ENCODE measurements around the gene GOSR1. TPM values are rescaled to one million over a fixed set of nuclear protein-coding genes. Genes with fewer than 3 reads are reported as not detected.
"Not testable (repeated sequence)": the region's sequence is repeated elsewhere in the genome, so short reads cannot be mapped to it uniquely, and the experiment has no call there.

The GOSR1 gene
- total RNA-seq, 1 donor from 2014 or later, result 30.7 TPM

GRCh38 chr17:30569531-30570175, 92.4 kb downstream of the GOSR1 start:
- intact Hi-C loops (cut with micrococcal nuclease); DNase-seq; ATAC-seq: not testable (repeated sequence)

DNA sequence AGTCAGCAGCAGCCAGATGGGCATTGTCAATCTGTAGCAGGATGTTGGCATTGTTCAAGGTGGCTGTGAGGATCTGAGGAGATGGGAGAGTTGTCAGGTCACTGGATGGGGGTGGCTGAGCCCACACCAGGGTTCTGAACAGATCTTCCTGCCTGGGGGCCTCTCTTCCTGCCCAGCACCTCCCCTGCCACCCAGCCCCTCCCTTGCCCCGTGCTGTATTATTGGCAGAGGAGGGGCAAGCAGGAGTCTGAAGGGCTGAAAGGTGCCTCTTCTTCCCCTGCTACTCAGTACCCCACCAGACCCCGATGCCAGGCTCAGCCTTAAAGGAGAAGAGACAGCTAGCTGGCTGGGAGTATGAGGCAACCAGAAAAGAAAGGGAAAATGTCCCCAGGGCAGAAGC, 93.0 kb downstream of the GOSR1 start:
- DNase-seq, result no peak
- intact Hi-C loops (cut with micrococcal nuclease), result no loop called here
- ATAC-seq, result no peak

- intact Hi-C loops (cut with micrococcal nuclease), result no loop called here
- no peak for ATAC-seq
- DNase-seq, result no peak
These were observed 93.5 kb downstream of the GOSR1 start for GRCh38 chr17:30570596-30571265.

DNA sequence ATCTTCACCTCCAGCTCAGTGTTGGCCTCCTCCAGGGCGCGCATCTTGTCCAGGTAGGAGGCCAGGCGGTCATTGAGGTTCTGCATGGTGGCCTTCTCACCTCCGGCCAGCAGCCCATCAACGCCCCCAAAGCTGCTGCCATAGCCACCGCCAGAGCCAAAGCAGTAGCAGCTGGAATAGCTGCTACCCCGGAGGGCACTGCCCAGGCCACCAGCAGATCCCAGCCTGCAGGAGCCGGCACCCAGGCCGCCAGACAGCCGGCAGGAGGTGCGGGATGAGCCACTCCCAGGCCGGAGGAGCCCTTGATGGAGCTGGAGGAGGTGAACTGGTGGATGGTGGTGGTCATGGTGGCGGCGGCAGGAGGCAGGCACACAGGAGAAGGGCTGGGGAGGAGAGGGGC, 94.2 kb downstream of the GOSR1 start:
- DNase-seq; ATAC-seq; intact Hi-C loops (cut with micrococcal nuclease): not testable (repeated sequence)

DNA sequence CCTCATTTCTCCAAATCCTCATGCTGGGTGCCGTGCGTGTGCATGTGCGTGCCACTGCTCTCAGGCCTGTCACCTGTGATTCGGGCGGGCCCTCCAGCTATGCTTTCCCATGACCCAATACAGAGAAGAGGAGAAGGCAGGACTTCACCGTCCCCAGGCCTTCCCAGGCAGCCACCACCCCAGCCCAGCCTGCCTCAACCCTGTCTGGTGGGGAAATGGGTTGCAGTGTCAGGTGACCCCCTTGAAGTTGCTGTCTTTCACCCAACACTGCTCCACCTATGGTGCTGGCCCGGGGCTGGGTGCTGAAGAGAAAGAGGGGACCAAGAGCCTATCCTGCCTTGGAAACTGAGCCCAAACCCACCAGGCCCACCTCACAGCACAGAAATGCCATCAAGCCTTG, 94.7 kb downstream of the GOSR1 start:
- DNase-seq, result no peak
- intact Hi-C loops (cut with micrococcal nuclease), result no loop called here

DNA sequence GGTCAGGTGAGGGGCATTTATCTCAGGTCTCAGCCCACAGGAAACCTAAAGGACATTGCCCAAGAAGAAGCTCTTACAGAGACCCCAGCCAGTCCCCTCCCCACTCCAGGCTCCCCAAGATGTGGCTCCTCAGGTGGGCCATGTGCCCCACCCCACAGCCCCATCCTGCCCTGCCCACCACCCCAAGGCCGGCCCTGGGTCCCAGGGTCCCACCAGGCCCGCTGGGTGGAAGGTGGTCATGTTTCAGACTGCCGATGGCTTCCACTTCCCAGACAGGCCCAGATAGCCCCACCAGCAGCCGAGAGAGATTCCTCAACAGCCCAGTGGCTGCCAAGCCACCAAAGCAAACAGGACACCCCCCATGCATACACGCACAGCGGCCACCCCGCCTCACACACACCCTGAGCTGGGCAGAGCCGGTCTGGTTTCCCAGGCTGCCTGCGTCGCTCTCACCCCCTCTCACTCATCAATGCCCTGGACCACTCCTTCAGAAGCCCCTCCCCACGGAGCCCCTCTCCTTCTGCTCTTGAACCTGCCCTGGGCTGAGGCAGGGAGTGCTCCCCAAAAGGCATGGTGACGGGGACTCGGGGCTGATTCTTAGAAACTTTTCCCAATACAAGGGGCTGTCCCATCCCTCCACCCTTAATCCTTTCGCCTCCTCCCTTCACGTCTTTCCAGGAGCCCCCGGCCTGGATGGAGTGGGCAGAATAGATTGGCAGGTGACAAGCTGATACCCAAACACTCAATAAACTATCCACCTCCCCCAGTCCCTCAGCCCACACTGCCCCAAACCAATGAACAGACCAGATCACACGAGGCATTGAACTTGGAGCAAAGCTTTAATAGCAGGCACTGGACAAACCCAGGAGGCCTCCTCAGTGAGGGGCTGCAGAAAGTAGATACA, 95.7 kb downstream of the GOSR1 start:
- intact Hi-C loops (cut with micrococcal nuclease); ATAC-seq; DNase-seq: not testable (repeated sequence)

More for the DNA sequence above, 94.7 kb downstream of the GOSR1 start:
- ATAC-seq, result no peak

- DNase-seq, result no peak
- no peak for ATAC-seq
- intact Hi-C loops (cut with micrococcal nuclease), result no loop called here
These were observed 96.5 kb downstream of the GOSR1 start for GRCh38 chr17:30573603-30574175.

- intact Hi-C loops (cut with micrococcal nuclease); ATAC-seq; DNase-seq: not testable (repeated sequence)
These were observed 97.1 kb downstream of the GOSR1 start for GRCh38 chr17:30574309-30574708.

DNA sequence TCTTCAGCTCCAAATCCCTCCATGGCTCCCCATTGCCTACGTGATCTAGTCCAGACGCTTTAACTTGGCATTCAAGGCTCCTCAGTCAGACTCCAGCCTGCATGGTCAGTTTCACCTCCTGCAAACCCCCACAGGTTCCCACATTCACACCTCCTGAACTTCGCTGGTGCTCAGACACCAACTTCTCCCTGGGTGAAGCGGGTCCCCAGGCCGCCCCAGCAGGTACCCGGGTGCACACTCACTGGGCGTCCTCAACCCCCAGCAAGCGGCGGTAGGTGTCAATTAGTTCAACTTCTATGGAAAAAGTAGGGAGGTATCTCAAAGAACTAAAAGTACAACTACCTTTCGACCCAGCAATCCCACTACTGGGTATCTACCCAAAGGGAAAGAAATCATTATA, 97.6 kb downstream of the GOSR1 start:
- ATAC-seq; DNase-seq; intact Hi-C loops (cut with micrococcal nuclease): not testable (repeated sequence)

GRCh38 chr17:30575648-30576325, 98.6 kb downstream of the GOSR1 start:
- DNase-seq; intact Hi-C loops (cut with micrococcal nuclease); ATAC-seq: not testable (repeated sequence)

- intact Hi-C loops (cut with micrococcal nuclease), result no loop called here
- DNase-seq (no peak), ATAC-seq (no peak)
These were observed 99.2 kb downstream of the GOSR1 start for GRCh38 chr17:30576326-30576861.

Other genes with a start within 250 kb of the GOSR1 start
- not detected for gene SLC6A4, start 241.7 kb upstream of the GOSR1 start, total RNA-seq
- 15.7 TPM for gene BLMH, start 185.5 kb upstream of the GOSR1 start, total RNA-seq
- not detected for gene TMIGD1, start 143.4 kb upstream of the GOSR1 start, total RNA-seq
- gene CPD, start 98.5 kb upstream of the GOSR1 start, total RNA-seq, result 20.3 TPM